Adrenal gland (tissue), 12 donors: Measurements from ENCODE around the gene NCAM2. TPM values are rescaled to one million over a fixed set of nuclear protein-coding genes. Genes with fewer than 3 reads are reported as not detected.

Experiments used
- DNase-seq, 7 donors: peaks; one replicate each; pipeline ENCODE4 v3.0.0-alpha.2; 2019 to 2020
- H3K27ac ChIP-seq, 5 donors: fragments of 200-600 bp; sonication (generic) in 4 of 5; 1 replicate in 3 of 5; 2 replicates in 2 of 5; pipeline versions ENCODE4 v1.5.1 to v1.8.0; 2016 to 2020; ENCODE audit warnings: mild to moderate bottlenecking in 1 of 5
- H3K27me3 ChIP-seq: fragments of 200-600 bp; 2 replicates; pipeline ENCODE4 v1.8.0; 2021
- H3K36me3 ChIP-seq, 2 donors: fragments of 200-600 bp; replicated peaks in 1 of 2; 1 replicate in 1 of 2; 2 replicates in 1 of 2; pipeline versions ENCODE4 v1.5.1 to v1.8.0; 2018 to 2022
- H3K4me1 ChIP-seq, 2 donors: fragments of 200-600 bp; replicated peaks in 1 of 2; 1 replicate in 1 of 2; 2 replicates in 1 of 2; pipeline versions ENCODE4 v1.5.1 to v1.8.0; 2018 to 2021
- H3K4me3 ChIP-seq, 4 donors: fragments of 200-600 bp; sonication (generic) in 3 of 4; one replicate each; pipeline ENCODE4 v1.5.1; 2016 to 2018
- H3K9me3 ChIP-seq, 3 donors: fragments of 200-600 bp; sonication (generic) in 1 of 3; replicated peaks in 1 of 3; 1 replicate in 2 of 3; 2 replicates in 1 of 3; pipeline versions ENCODE4 v1.5.1 to v1.8.0; 2016 to 2021
- CTCF ChIP-seq, 6 experiments: fragments of 450-650 bp in 4 of 6; fragments of 200-600 bp in 2 of 6; sonication (generic) in 1 of 6; IDR thresholded peaks; 1 replicate in 5 of 6; 2 replicates in 1 of 6; pipeline versions ENCODE4 v1.5.1 to v1.8.0; 2016 to 2021; ENCODE audit warnings: antibody characterized with exemption in 6 of 6, mild to moderate bottlenecking in 2 of 6, moderate library complexity in 1 of 6
- POLR2A ChIP-seq, 2 donors: fragments of 450-650 bp; IDR thresholded peaks; one replicate each; pipeline ENCODE4 v1.6.1; 2017; ENCODE audit warnings: antibody characterized with exemption in 2 of 2, mild to moderate bottlenecking in 2 of 2, moderate library complexity in 1 of 2
- WGBS, 4 donors: extraction: QIAGEN DNeasy Blood & Tissue Kit in 2 of 4; methylation state at CpG; one replicate each; pipeline versions ENCODE4 v1.1.5 to v1.1.7; 2013 to 2017; 5-methylcytosine and 5-hydroxymethylcytosine counted together
- intact Hi-C, 2 donors: fragments of 100-400 bp; cut with DNase I; formaldehyde crosslinking; loops; one replicate each; pipeline versions ENCODE4 v1.14.1 to v1.15.0; 2022 to 2023
- polyA plus RNA-seq, 3 donors: library from polyadenylated mRNA; stranded (reverse); fragments of 200-250 nt in 2 of 3; fragments of 350-450 nt in 1 of 3; fragmentation: Illumina TruSeq in 1 of 3; extraction: RNeasy Lipid Tissue Mini Kit (QIAGEN cat#74804) in 1 of 3; gene quantifications; one replicate each; pipeline ENCODE4 v1.2.3, GENCODE V29; 2013 to 2014
- total RNA-seq, 9 donors: library from RNA; depleted of rRNA in 4 of 9; stranded (reverse); fragments of >200 nt in 4 of 9; fragments of 120-200 nt in 1 of 9; fragmentation: NEBNext Ultra II Directional in 1 of 9; extraction: Animal tissue kit (Norgen Biotek cat#: 25700) in 1 of 9; gene quantifications; one replicate each; pipeline versions ENCODE4 v1.1.0 to v1.2.4, GENCODE V29; 2013 to 2023
- donor health status: healthy with polysubstance abuse.
- donor health status: Bipolar disorder and iron deficiency.
- donor health status: DM: yes; HTN: yes; CAD: no.
- donor health status: DM: no; HTN: no; CAD: no.
- donor health status: DM: no; HTN: no; CAD: no.
- donor health status: DM: yes; HTN: yes; CAD: no.

NCAM2 gene
- total and polyA plus RNA-seq, 12 donors = 2.2 to 59.4 (median 18.9) TPM

- Histone ChIP-seq H3K9me3 (no peaks in the 10 kb centered on the region), H3K27me3 (no peaks in the 10 kb centered on the region), H3K4me1 (no peaks in the 10 kb centered on the region), H3K36me3 (no peaks in the 10 kb centered on the region), H3K4me3 (no peak overlapping the region), H3K27ac (no peak overlapping the region)
- WGBS, 4 donors = 11 to 46% (median 36%) methylated on average over 2 of the region's 2 CpGs
- intact Hi-C loops = no loop called here
- DNase-seq = peak in 3 of 7 donors; percentile 26 to 50 (median 28)
- TF ChIP-seq CTCF (IDR thresholded peaks at IDR 0.05) (no peak), POLR2A (IDR thresholded peaks at IDR 0.05) (no peak)
Observed at GRCh38 chr21:21210552-21210951, 212.3 kb downstream of the NCAM2 start.

GRCh38 chr21:21213297-21213696 is 215.1 kb downstream of the NCAM2 start:
- H3K9me3 ChIP-seq = no peaks in the 10 kb centered on the region
- no peak overlapping the region for H3K27ac ChIP-seq
- TF ChIP-seq POLR2A (IDR thresholded peaks at IDR 0.05) = no peak
- no peak for TF ChIP-seq CTCF (IDR thresholded peaks at IDR 0.05)
- 72 to 88% (median 81%) methylated on average over 1 of the region's 1 CpG for WGBS, 4 donors
- no peaks in the 10 kb centered on the region for H3K36me3 ChIP-seq
- no peaks in the 10 kb centered on the region for H3K27me3 ChIP-seq
- H3K4me3 ChIP-seq = no peak overlapping the region
- H3K4me1 ChIP-seq = peaks cover 5% of the 10 kb centered on the region in 2 donors
- DNase-seq = no peak
- intact Hi-C loops = no loop called here

GRCh38 chr21:21216047-21216446 is 217.8 kb downstream of the NCAM2 start:
- 40 to 63% (median 48%) methylated on average over 2 of the region's 2 CpGs for WGBS, 4 donors
- H3K4me1 ChIP-seq = peaks cover 5% of the 10 kb centered on the region in 2 donors
- no peaks in the 10 kb centered on the region for H3K36me3 ChIP-seq
- H3K27me3 ChIP-seq = no peaks in the 10 kb centered on the region
- H3K27ac ChIP-seq = no peak overlapping the region
- no peak for DNase-seq
- intact Hi-C loops = no loop called here
- TF ChIP-seq POLR2A (IDR thresholded peaks at IDR 0.05) (no peak), CTCF (IDR thresholded peaks at IDR 0.05) (no peak)
- no peaks in the 10 kb centered on the region for H3K9me3 ChIP-seq
- H3K4me3 ChIP-seq = no peak overlapping the region

GRCh38 chr21:21226472-21226871 is 228.3 kb downstream of the NCAM2 start:
- whole genome bisulfite sequencing, 4 donors = 22 to 46% (median 36%) methylated on average over 1 of the region's 1 CpG
- intact Hi-C loops = no loop called here
- no peaks in the 10 kb centered on the region for H3K27me3 ChIP-seq
- no peak for TF ChIP-seq CTCF (IDR thresholded peaks at IDR 0.05)
- no peak for TF ChIP-seq POLR2A (IDR thresholded peaks at IDR 0.05)
- DNase-seq = peak in 1 of 7 donors; percentile 10
- peaks cover 7 to 9% of the 10 kb centered on the region in 2 donors for H3K4me1 ChIP-seq
- H3K36me3 ChIP-seq = no peaks in the 10 kb centered on the region
- no peaks in the 10 kb centered on the region for H3K9me3 ChIP-seq
- H3K4me3 ChIP-seq = no peak overlapping the region
- peak overlapping the region in 1 of 5 donors; percentile 4 for H3K27ac ChIP-seq
